HG03025 (cell line): ENCODE results near the gene NEU3.

ENCODE experiments used
- ATAC-seq: cut with Tn5 transposase; IDR thresholded peaks from one replicate; pipeline ENCODE4 v1.9.1; 2021; ENCODE audit warnings: mild to moderate bottlenecking, moderate library complexity; ENCODE audit not compliant: unreplicated experiment, low FRiP score

The NEU3 gene

DNA sequence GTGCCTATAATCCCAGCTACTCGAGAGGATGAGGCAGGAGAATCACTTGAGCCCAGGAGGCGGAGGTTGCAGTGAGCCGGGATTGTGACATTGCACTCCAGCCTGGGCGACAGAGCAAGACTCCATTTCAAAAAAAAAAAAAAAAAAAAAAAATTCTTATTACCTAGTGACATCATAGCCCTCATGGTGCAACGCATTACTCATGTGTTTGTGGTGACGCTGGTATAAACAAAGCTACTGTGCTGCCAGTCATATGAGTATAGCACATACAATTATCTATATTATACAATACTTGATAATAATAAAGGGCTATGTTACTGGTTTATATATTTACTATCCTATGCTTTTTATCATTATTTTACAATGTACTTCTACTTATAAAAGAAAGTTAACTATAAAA, 66.8 kb downstream of the NEU3 start:
- ATAC-seq = no peak

DNA sequence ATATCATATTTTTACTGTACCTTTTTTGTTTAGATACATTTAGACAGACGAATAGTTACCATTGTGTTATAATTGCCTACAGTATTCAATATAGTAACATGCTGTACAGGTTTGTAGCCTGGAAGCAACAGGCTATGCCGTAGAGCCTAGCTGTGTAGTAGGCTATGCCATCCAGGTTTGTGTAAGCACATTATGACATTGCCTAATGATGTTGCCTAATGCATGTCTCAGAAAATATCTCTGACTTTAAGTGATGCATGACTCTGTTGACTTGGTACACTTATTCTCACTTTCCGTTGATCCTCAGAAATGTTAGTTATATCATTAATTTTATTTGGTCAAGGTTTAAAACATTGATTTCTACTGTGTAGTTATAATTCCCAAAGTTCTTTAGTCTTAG, 68.1 kb downstream of the NEU3 start:
- ATAC-seq = no peak

- ATAC-seq = no peak
Observed at GRCh38 chr11:75059299-75059698, 70.6 kb downstream of the NEU3 start.

DNA sequence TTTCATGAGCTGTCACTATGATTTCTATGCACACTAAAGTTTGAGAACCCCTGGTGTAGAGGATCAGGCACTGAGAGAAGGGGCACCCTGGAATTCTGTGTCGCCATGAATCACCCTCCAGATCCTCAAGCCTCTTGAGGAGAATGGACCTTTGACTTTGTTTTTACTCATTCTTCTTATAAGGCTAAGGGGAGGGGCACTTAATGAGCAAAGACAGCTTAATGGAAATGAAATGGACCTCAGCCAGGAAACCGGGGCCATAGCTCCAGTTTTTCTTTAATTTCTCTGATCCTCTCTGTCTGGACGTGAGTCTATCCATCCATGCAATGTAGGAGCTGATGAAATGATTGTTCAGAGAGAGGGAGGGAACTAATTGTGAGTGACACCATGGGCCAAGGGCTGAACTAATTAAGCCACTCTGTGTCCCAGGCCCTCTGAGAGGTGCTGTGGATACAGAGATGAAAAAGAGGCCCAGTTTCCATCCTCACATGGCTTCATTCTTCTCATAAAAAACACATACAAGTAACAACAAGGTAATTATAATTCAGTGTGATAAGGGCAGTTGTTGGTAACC, 75.1 kb downstream of the NEU3 start:
- no peak for ATAC-seq

DNA sequence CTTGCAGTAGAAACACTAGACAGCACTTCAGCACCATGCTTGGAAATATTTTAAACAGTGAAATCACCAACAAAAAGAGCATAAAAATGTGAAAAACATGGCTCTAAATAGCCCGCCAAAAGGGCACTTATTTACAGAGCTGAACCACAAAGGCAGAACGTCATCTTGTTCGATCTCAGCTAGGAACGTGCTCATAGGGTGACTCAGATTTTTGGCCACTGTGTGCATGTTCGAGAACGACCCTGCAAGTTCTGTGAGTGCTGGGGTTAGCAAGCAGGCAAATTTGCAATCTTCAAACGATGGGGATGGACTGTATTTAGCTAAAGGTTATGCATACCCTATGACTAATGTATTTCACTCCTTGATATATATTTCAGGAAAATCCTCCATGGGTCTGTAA, 77.3 kb downstream of the NEU3 start:
- ATAC-seq = no peak
